AG04450 (cell line): Measurements from ENCODE around the gene CAPG. TPM values are rescaled to one million over a fixed set of nuclear protein-coding genes. Genes with fewer than 3 reads are reported as not detected.
A peak's percentile ranks its signal among the peaks of the same experiment; 100 is the strongest.
"Not testable (repeated sequence)": the region's sequence is repeated elsewhere in the genome, so short reads cannot be mapped to it uniquely, and the experiment has no call there.

Experiments used
- CTCF ChIA-PET: fragments of 300-600, 350-600 bp; formaldehyde crosslinking; extraction: SDS; loops from one replicate; lab custom pipeline; 2022; ENCODE audit warnings: antibody characterized with exemption, inconsistent platforms; lab: Charles Lee
- POLR2A ChIA-PET: fragments of 350-600 bp; formaldehyde crosslinking; extraction: SDS; loops from one replicate; lab custom pipeline; 2021; ENCODE audit warnings: antibody characterized with exemption, inconsistent platforms; lab: Yijun Ruan, JAX
- DNase-seq: peaks from one replicate; pipeline ENCODE4 v3.0.0-alpha.2; 2011; ENCODE audit warnings: low read depth, low spot score
- H3K27ac ChIP-seq: one replicate; pipeline ENCODE4 v1.5.1; 2012; ENCODE audit warnings: low read depth, low read length, control low read depth
- H3K27me3 ChIP-seq: one replicate; pipeline ENCODE4 v1.6.0; 2012; ENCODE audit warnings: low read length; ENCODE audit not compliant: control insufficient read depth, insufficient read depth
- H3K4me3 ChIP-seq: 2 replicates; pipeline ENCODE4 v1.5.1; 2011; ENCODE audit warnings: mild to moderate bottlenecking, low read depth, low read length, control low read depth
- H3K9me3 ChIP-seq: 2 replicates; pipeline ENCODE4 v1.5.1; 2012; ENCODE audit warnings: low read length; ENCODE audit not compliant: control insufficient read depth, insufficient read depth
- polyA plus RNA-seq: library from polyadenylated mRNA; depleted of rRNA; stranded (reverse); fragments of >200 nt; gene quantifications from 2 replicates; pipeline ENCODE4 v1.2.3, GENCODE V29; 2011
- TF ChIP-seq, protein P1 (sequence below): IDR thresholded peaks from 2 replicates; pipeline ENCODE4 v1.5.1; 2011; ENCODE audit warnings: low read depth, low read length, control low read depth, inconsistent platforms

Gene CAPG
- polyA plus RNA-seq, 1 experiment, result 70.5 TPM

- Histone ChIP-seq H3K4me3 (no peak overlapping the region), H3K27me3 (no peaks in the 10 kb centered on the region), H3K9me3 (no peaks in the 10 kb centered on the region), H3K27ac (no peak overlapping the region)
- DNase-seq, result no peak
- ChIA-PET CTCF (no interaction called here), POLR2A (no interaction called here)
- TF ChIP-seq, protein P1, sequence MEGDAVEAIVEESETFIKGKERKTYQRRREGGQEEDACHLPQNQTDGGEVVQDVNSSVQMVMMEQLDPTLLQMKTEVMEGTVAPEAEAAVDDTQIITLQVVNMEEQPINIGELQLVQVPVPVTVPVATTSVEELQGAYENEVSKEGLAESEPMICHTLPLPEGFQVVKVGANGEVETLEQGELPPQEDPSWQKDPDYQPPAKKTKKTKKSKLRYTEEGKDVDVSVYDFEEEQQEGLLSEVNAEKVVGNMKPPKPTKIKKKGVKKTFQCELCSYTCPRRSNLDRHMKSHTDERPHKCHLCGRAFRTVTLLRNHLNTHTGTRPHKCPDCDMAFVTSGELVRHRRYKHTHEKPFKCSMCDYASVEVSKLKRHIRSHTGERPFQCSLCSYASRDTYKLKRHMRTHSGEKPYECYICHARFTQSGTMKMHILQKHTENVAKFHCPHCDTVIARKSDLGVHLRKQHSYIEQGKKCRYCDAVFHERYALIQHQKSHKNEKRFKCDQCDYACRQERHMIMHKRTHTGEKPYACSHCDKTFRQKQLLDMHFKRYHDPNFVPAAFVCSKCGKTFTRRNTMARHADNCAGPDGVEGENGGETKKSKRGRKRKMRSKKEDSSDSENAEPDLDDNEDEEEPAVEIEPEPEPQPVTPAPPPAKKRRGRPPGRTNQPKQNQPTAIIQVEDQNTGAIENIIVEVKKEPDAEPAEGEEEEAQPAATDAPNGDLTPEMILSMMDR, result no peak
Measured at GRCh38 chr2:85439986-85440385, 29.8 kb upstream of the CAPG start.

- POLR2A ChIA-PET, result interaction anchor here (1.4 kb wide), 1 partner anchor 85 kb away, joined by 4 read pairs; the partner anchor contains the start of genes ELMOD3 and RETSAT
- H3K4me3 ChIP-seq, DNase-seq, H3K9me3 ChIP-seq, CTCF ChIA-PET, H3K27me3 ChIP-seq, H3K27ac ChIP-seq: not testable (repeated sequence)
Measured at GRCh38 chr2:85439569-85439968, 29.4 kb upstream of the CAPG start.

GRCh38 chr2:85439025-85439472, 28.9 kb upstream of the CAPG start:
- H3K27ac ChIP-seq, result no peak overlapping the region
- CTCF ChIA-PET, result interaction anchor here (0.6 kb wide), 1 partner anchor 113 kb away, joined by 4 read pairs; no protein-coding TSS in a partner anchor

DNA sequence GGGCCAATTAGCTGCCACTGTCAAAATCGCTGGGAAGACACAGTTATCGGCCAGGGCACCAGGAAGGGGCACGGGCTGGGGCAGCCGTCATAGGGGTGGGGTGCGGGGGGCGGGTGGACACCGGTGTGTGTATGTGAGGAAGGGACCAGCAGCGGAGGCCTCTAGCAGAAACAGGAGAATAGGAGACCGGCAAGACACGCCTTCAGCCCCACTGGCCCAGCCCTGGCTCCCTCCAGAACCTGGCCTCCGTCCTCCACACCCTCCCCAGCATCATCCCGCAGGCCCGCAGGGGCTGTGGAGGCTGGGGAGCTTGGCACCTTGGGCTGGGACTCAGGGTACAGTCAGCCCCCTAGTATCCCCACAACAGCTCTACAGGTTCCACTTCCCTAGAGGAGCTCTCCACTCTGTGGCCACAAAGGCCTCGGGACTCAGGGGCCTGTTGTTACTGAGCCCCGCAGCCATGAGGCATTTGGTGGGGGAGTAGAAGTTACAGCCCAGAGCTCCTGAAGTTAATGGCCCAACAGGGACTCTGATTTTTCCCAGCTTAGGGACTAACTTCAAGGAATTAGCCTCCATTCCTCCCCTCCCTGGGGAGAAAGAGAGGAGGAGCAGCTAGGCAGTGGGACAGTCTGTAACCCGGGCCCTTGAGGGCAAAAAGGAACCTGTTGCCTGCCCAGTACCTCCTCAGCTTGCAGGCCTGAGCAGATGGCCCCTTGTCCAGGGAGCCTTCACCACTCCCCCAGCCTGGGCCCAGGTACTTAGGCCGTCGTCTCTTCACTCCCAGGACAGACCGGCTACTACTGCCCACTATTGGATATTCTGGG, 28.2 kb upstream of the CAPG start:
- CTCF ChIA-PET, result interaction anchor here (0.6 kb wide), 1 partner anchor 113 kb away, joined by 4 read pairs; no protein-coding TSS in a partner anchor

More at GRCh38 chr2:85439025-85439472, 28.9 kb upstream of the CAPG start:
- no peak overlapping the region for H3K4me3 ChIP-seq
- POLR2A ChIA-PET, result interaction anchor here (0.9 to 2.3 kb wide), 3 partner anchors 85 to 110 kb away, joined by 4 to 51 read pairs (median 4); partner anchors contain the start of genes ELMOD3, MAT2A and RETSAT
- TF ChIP-seq, protein P1, result no peak
- DNase-seq, result no peak
- no peaks in the 10 kb centered on the region for H3K9me3 ChIP-seq
- no peaks in the 10 kb centered on the region for H3K27me3 ChIP-seq

DNA sequence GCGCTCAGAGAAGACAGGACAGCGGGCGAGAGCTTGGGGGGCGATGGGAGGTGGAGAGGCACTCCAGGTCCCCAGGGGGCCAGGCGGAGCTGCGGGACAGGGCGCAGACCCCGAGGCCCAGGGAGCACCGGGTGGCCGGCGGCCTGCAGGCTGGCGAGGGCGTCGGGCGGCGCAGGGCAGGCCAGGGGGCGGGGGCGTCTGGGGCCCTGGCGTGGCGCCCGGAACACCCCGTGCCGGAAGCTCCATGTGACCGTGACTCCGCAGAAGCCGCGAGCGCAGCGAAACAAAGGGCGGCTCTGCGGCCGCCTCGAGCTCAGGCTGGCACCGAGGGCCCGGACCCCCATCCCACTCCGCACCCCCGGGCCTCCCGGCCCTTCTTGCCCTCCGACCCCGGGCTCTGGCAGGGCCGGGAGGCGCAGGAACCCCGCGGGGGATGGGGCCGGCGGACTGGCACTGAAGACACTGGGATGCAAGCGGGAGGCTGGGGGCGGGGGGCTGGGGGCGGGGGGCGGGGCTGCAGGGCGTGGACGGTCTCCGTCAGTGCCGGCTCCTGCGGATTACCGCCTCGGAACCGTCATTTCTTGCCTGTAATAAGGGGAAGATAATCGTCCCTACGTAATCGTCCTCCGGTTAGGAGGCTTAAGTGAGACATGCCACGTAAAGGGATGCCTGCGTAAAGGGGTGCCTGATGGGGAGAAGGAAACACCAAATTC, 27.5 kb upstream of the CAPG start:
- TF ChIP-seq, protein P1, result no peak
- no peaks in the 10 kb centered on the region for H3K9me3 ChIP-seq
- ChIA-PET CTCF (interaction anchor here (1.0 kb wide), 1 partner anchor 200 kb away, joined by 4 read pairs; no protein-coding TSS in a partner anchor), POLR2A (interaction anchor here (0.5 to 2.3 kb wide), 13 partner anchors 16 to 125 kb away, joined by 3 to 51 read pairs (median 4); partner anchors contain the start of gene MAT2A)
- peak overlapping the region; percentile 89 for H3K27ac ChIP-seq
- H3K4me3 ChIP-seq, result peak overlapping the region; percentile 50
- DNase-seq, result no peak
- H3K27me3 ChIP-seq, result no peaks in the 10 kb centered on the region

More for the DNA sequence above, 28.2 kb upstream of the CAPG start:
- peak overlapping the region; percentile 89 for H3K27ac ChIP-seq
- no peaks in the 10 kb centered on the region for H3K27me3 ChIP-seq
- H3K9me3 ChIP-seq, result no peaks in the 10 kb centered on the region
- no peak for DNase-seq
- H3K4me3 ChIP-seq, result peak overlapping the region; percentile 50
- TF ChIP-seq, protein P1, result no peak
- POLR2A ChIA-PET, result interaction anchor here (0.6 to 2.3 kb wide), 9 partner anchors 17 to 125 kb away, joined by 3 to 51 read pairs (median 4); partner anchors contain the start of genes ELMOD3, MAT2A and RETSAT
